Left ventricle myocardium inferior (tissue), 1 donor: ENCODE measurements around the gene CANT1. TPM values are rescaled to one million over a fixed set of nuclear protein-coding genes. Genes with fewer than 3 reads are reported as not detected.

Source experiments
- DNase-seq: peaks from one replicate; pipeline ENCODE4 v3.0.0-alpha.2; 2020
- H3K27ac ChIP-seq: fragments of 200-600 bp; replicated peaks from 2 replicates; pipeline ENCODE4 v1.8.0; 2021
- H3K27me3 ChIP-seq: fragments of 200-600 bp; 2 replicates; pipeline ENCODE4 v1.8.0; 2021; ENCODE audit warnings: low read depth
- H3K36me3 ChIP-seq: fragments of 200-600 bp; 2 replicates; pipeline ENCODE4 v1.8.0; 2021
- H3K4me1 ChIP-seq: fragments of 200-600 bp; 2 replicates; pipeline ENCODE4 v1.8.0; 2021
- H3K4me3 ChIP-seq: fragments of 200-600 bp; 2 replicates; pipeline ENCODE4 v1.8.0; 2021; ENCODE audit warnings: mild to moderate bottlenecking, moderate library complexity
- H3K9me3 ChIP-seq: fragments of 200-600 bp; replicated peaks from 2 replicates; pipeline ENCODE4 v1.8.0; 2021
- intact Hi-C: fragments of 100-400 bp; cut with micrococcal nuclease; formaldehyde crosslinking; loops from one replicate; pipeline ENCODE4 v1.11.0; 2022
- total RNA-seq: library from RNA; stranded (reverse); fragmentation: NEBNext Ultra II Directional; extraction: Animal tissue kit (Norgen Biotek cat#: 25700); gene quantifications from one replicate; pipeline ENCODE4 v1.2.1, GENCODE V29; 2021
- TF ChIP-seq, protein P1 (sequence below): fragments of 200-600 bp; IDR thresholded peaks from 2 replicates; pipeline ENCODE4 v1.8.0; 2021; ENCODE audit warnings: antibody characterized with exemption, mild to moderate bottlenecking, borderline replicate concordance
- donor health status: DM: no; HTN: yes; CAD: no; lungs with severe emphysema.

CANT1 gene
- total RNA-seq, 1 donor from 2014 or later = 24.2 TPM

DNA sequence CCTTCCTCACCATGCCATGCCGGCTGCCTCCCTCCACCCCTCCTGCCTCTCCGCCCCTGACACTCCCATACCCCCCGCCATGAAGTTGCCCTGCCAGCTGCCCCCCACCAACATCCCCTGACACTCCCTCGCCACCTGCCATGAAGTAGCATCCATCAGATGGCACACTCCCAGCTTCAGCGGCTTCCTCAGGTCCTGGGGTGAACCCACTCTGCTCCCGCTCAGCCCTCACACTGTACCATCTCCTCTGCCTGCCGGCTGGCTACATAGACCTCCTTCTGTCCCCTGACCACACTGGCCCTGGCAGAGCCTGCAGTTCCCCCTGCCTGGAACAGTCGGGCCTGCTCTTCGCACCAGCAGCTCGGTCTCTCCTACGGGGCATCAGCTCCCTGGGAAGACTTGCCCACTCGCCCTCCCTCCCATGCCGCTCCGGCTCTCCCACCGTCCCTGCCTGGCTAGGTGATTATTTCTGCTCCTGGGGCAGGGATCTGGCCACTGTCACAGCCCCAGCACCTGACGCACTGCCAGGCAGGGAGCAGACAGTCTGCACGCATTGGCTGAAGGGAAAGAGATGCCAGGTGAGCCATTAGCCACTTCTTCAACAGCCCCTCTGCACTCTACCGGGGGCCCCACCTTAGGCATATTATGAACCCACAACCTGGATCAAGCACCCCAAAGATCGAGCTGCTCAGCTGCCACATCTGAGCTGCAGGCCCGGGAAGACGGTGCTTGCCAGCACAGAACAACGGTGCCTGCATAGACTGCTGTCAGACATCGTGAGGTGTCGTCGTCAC lies 9.0 kb downstream of the CANT1 start:
- H3K27me3 ChIP-seq = no peaks in the 10 kb centered on the region
- intact Hi-C loops = no loop called here
- H3K4me3 ChIP-seq = no peak overlapping the region
- no peak overlapping the region for H3K27ac ChIP-seq
- H3K9me3 ChIP-seq = no peaks in the 10 kb centered on the region
- no peak for DNase-seq
- TF ChIP-seq, protein P1, sequence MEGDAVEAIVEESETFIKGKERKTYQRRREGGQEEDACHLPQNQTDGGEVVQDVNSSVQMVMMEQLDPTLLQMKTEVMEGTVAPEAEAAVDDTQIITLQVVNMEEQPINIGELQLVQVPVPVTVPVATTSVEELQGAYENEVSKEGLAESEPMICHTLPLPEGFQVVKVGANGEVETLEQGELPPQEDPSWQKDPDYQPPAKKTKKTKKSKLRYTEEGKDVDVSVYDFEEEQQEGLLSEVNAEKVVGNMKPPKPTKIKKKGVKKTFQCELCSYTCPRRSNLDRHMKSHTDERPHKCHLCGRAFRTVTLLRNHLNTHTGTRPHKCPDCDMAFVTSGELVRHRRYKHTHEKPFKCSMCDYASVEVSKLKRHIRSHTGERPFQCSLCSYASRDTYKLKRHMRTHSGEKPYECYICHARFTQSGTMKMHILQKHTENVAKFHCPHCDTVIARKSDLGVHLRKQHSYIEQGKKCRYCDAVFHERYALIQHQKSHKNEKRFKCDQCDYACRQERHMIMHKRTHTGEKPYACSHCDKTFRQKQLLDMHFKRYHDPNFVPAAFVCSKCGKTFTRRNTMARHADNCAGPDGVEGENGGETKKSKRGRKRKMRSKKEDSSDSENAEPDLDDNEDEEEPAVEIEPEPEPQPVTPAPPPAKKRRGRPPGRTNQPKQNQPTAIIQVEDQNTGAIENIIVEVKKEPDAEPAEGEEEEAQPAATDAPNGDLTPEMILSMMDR = no peak
- peaks cover 54% of the 10 kb centered on the region for H3K4me1 ChIP-seq
- peaks cover 34% of the 10 kb centered on the region for H3K36me3 ChIP-seq

DNA sequence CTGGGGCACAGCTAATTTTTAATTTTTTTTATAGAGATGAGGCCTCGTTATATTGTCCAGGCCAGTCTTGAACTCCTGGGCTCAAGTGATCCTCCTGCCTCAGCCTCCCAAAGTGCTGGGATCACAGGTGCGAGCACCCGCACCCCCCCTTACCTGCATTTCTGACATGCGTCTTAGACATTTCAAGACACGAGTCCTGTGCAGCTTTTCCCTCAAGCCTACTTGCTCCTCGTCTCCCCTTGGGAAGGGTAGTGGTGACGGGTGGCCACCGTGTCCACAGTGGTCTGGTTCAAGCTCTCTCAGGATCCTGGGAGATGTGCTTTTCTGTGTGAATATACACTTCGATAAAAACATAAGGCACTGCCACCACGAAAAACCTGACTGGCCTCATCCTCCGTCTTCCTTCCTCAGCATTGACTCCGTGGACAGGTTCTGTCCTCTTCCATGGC lies 9.6 kb downstream of the CANT1 start:
- Histone ChIP-seq H3K36me3 (peaks cover 38% of the 10 kb centered on the region), H3K4me3 (no peak overlapping the region), H3K27me3 (no peaks in the 10 kb centered on the region), H3K9me3 (no peaks in the 10 kb centered on the region), H3K4me1 (peaks cover 51% of the 10 kb centered on the region), H3K27ac (no peak overlapping the region)
- TF ChIP-seq, protein P1 = no peak
- intact Hi-C loops = no loop called here
- DNase-seq = no peak

DNA sequence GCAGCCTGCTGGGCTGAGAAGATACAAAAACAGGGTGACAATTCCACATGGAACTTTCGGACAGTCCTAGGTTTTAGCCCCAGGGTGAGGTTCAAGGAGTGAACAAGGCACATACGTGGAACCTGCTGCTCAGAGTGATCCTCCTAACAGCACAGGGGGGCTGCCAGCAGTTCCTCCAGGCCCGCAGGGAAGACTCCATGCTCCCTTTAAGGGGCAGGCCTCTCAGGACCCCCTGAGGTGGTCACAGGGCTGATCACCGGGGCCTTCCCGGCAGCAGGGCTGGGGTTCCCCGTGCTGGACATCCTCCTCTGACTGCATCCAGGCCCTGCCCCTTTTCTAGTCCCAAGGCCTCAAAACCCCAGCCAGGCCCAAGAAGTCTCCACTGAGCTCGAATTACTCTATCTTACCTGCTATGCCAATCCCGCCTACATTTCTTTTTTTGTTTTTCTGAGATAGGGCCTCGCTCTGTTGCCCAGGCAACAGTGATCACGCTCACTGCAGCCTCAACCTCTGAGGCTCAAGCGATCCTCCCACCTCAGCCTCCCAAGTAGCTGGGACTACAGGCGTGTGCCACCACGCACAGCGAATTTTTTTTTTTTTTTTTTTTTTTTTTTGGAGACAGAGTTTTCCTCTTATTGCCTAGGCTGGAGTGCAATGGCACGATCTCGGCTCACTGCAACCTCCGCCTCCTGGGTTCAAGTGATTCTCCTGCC lies 10.4 kb downstream of the CANT1 start:
- no peak overlapping the region for H3K4me3 ChIP-seq
- H3K27ac ChIP-seq = peak overlapping the region; percentile 74
- peaks cover 51% of the 10 kb centered on the region for H3K4me1 ChIP-seq
- DNase-seq = no peak
- TF ChIP-seq, protein P1 = no peak
- H3K9me3 ChIP-seq = no peaks in the 10 kb centered on the region
- H3K27me3 ChIP-seq = no peaks in the 10 kb centered on the region
- H3K36me3 ChIP-seq = peaks cover 45% of the 10 kb centered on the region
- intact Hi-C loops = no loop called here

DNA sequence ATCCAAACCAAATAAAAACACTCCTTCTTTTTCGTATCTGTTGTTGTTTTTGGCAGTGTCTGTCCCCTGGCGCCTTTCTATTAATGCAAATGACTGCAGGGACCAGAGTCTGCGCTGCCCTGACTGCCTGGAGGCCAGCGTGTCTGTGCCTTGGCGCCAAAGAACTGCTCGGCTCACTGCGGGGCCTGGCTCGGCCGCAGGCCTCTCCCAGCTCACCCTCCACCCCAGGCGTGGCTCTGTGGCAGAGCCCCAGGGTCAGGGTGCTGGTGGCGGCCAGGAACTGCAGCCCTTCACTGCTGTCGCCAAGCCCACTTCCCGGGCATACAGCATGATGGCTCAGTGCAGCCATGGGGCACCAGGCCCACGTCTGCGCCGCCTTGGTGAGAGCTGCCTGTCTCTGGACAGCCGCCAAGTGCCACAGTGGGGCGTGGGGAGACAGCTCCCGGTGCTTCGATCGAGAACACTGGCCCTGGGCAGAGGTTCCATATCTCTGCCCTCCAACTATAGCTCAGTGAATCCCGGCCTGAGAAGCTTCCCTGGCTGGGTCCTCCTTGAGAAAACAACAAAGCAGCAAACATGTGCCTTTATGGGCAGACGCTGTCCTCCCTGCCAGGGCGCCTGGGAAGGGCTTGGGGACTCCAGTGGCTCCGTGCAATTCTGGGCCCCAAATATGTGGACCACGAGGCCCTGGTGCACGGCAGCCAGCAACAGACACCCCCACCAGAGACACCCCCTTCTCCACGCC lies 11.1 kb downstream of the CANT1 start:
- no peaks in the 10 kb centered on the region for H3K9me3 ChIP-seq
- no peak overlapping the region for H3K4me3 ChIP-seq
- intact Hi-C loops = no loop called here
- H3K27me3 ChIP-seq = no peaks in the 10 kb centered on the region
- H3K4me1 ChIP-seq = peaks cover 53% of the 10 kb centered on the region
- peak overlapping the region; percentile 74 for H3K27ac ChIP-seq
- TF ChIP-seq, protein P1 = peak; percentile 38
- DNase-seq = peak; percentile 67
- peaks cover 52% of the 10 kb centered on the region for H3K36me3 ChIP-seq

DNA sequence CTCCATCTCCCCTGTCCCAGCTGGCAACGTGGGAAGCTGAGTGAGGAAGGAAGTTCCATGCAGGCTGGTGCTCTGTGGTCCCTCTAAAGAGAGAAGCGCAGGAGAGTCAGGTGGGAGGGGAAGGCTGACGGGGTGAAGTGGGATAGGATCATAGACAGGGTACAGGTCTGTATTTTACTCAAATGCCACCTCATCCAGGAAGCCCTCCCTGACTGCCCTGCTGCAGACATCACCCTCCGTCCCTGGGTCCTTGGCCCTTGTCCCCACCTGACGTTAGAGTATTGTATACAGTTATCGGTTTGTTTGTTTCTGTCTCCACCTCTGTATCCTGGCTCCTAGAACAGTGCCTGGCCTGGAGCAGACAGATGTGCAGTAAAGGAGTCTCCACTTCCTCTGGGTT lies 11.7 kb downstream of the CANT1 start:
- TF ChIP-seq, protein P1 = no peak
- intact Hi-C loops = no loop called here
- peaks cover 54% of the 10 kb centered on the region for H3K36me3 ChIP-seq
- H3K27me3 ChIP-seq = no peaks in the 10 kb centered on the region
- H3K27ac ChIP-seq = peak overlapping the region; percentile 74
- no peak overlapping the region for H3K4me3 ChIP-seq
- H3K4me1 ChIP-seq = peaks cover 53% of the 10 kb centered on the region
- DNase-seq = no peak
- H3K9me3 ChIP-seq = no peaks in the 10 kb centered on the region
